HK-2 (cell line): ENCODE measurements around the gene RAMP3.

Experiments used
- DNase-seq: peaks from one replicate; pipeline ENCODE4 v3.0.0-alpha.2; 2018; ENCODE audit not compliant: unreplicated experiment

Gene RAMP3

DNA sequence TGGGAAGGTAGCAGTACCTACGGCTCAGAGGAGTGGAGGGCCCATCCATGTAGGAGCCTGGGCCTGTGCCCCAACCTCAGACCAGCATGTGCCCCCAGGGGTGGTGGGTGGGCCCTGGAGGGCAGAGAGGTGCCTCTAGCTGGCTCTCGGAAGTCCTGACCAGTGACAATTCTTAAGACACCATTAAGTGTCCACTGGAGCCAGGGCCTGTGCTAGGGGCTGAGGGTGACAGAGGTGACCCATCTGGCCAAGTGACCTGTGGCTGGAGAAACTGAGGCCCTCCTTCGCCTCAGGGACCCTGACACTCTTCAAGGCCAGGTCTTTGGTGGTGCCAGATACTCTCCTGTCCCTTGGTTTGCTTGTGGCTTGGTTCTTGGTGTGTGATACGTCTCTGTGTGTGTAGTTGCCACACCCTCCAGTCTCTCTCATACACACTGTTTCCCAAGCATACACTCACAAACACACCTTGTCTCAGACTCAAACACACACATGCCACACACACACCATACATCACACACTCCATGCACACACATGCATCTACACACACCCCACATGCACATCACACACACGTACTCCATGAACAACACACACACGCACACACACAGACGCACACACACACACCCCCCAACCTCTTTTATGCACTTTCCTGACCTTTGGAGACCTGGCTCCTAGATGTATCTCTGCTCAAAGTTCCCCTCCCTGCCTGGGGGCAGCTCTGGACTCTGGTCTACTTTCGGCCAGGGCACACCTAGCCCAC is 897 bp upstream of the RAMP3 start:
- DNase-seq = no peak

GRCh38 chr7:45157286-45157652 is 322 bp upstream of the RAMP3 start:
- no peak for DNase-seq

GRCh38 chr7:45158471-45158870 is 880 bp downstream of the RAMP3 start:
- DNase-seq = no peak

DNA sequence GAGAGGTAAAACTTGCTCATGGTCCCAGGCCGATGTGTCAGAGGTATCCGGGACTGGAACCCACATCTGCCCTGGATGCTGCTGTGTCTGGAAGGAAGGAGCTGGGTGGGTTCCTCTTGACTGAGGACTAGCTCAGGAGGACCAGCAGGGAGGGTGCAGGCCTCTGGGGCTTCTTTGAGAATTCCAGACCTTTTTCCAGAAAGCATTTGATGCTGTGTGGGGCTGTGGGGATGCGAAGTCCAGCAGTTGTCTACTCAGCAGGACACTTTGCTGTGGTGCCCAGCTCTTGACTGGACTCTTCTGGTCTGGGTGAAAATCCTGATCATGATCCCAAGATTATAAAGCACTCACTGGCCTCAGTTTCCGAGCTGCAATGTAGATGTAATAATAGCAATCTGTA is 1.7 kb downstream of the RAMP3 start:
- DNase-seq = no peak

- no peak for DNase-seq
These were observed 2.9 kb downstream of the RAMP3 start for GRCh38 chr7:45160417-45160881.

GRCh38 chr7:45161138-45161537 is 3.5 kb downstream of the RAMP3 start:
- DNase-seq = no peak

- no peak for DNase-seq
These were observed 4.3 kb downstream of the RAMP3 start for GRCh38 chr7:45161842-45162241.

DNA sequence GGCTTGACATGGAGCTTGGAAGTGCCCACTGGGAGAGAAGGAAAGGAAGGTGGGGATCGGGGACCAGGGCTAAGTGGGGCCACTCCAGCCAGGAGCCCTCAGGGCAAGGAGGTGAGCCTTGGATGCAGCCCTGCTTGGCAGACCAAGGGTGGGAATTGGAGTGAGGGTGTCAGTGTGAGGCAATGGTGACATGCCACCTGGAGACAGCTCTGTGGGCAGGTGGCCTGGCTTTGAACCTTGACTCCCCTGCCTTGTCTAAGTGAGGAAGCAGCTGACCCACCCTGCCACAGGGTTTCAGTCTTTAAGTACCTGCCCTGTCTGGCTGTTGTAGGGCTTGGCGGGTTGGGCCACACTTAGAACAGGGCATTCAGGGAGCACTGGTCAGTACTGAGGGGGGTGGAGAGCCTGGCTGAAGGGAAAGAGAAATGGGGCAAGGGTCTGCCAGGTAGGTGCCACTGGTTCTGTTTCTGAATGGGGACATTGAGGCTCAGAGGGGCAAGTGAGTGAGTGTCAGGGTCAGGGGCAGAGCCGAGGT is 4.8 kb downstream of the RAMP3 start:
- no peak for DNase-seq

- DNase-seq = no peak
These were observed 5.5 kb downstream of the RAMP3 start for GRCh38 chr7:45162943-45163691.

DNA sequence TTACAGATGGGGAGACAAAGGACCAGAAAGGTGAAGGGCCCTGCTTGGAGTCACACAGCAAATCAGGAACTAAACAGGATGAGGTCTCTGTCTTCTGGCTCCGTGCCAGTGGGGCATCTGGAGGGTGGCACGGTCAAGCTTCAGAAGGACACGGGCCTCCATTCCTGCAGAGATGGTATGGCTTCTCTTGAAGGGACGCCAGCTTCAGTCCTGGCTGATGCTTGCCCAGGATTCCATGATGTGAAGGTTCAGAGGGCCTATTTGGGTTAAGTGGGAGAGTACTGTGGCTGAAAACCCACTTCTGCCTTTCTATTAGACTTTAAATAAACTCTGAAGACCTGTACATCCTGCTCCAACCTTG is 6.1 kb downstream of the RAMP3 start:
- no peak for DNase-seq

- DNase-seq = peak; percentile 12
These were observed 6.7 kb downstream of the RAMP3 start for GRCh38 chr7:45164271-45164670.

DNA sequence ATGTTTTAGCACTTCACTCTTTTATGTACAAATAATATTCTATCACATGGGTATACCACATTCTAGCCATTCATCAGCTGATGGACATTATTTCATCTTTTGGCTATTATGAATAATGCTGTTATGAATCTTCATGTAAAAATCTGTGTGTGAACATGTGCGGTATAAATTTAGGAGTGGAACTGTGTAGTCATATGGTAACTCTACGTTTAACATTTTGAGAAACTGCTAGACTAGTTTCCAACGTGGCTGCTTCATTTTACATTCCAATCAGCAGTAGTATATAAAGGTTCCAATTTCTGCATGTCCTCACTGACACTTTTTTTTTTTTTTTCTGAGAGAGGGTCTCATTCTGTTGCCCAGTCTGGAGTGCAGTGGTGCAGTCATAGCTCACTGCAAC is 8.3 kb downstream of the RAMP3 start:
- no peak for DNase-seq

DNA sequence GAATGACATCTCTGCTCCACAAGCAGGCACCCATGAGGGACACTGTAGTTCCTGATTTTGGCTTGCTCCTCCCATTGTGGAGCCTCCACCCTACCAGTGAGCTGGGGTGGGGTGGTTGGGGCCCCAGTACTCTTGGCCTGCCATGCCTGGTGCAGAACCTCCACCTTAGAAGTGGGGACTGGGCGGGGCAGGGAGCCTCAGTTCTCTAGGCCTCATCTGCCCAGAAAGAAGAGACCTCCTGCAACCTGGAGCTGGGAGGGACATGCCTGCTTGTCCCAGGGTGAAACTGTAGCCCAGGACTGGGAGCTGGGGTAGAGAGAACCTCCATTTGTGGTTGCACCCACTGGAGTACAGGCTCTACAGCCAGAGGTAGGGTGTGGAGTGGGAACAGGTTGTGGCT is 14.4 kb downstream of the RAMP3 start:
- DNase-seq = no peak

- no peak for DNase-seq
These were observed 16.2 kb downstream of the RAMP3 start for GRCh38 chr7:45173596-45174327.

DNA sequence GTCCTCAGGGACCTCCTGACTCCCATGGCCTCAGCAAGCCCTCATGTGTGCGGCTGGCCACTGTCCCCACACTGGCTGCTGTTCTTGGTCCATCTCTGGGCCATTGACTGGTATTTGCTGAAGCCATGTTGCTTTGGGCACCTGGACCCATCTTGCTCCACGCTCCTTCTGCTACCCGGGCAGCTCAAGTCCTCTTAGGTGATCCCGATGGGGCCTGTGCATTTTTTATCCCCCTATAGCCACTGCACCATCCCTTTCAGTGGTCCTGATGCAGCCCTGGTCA is 16.7 kb downstream of the RAMP3 start:
- DNase-seq = no peak

DNA sequence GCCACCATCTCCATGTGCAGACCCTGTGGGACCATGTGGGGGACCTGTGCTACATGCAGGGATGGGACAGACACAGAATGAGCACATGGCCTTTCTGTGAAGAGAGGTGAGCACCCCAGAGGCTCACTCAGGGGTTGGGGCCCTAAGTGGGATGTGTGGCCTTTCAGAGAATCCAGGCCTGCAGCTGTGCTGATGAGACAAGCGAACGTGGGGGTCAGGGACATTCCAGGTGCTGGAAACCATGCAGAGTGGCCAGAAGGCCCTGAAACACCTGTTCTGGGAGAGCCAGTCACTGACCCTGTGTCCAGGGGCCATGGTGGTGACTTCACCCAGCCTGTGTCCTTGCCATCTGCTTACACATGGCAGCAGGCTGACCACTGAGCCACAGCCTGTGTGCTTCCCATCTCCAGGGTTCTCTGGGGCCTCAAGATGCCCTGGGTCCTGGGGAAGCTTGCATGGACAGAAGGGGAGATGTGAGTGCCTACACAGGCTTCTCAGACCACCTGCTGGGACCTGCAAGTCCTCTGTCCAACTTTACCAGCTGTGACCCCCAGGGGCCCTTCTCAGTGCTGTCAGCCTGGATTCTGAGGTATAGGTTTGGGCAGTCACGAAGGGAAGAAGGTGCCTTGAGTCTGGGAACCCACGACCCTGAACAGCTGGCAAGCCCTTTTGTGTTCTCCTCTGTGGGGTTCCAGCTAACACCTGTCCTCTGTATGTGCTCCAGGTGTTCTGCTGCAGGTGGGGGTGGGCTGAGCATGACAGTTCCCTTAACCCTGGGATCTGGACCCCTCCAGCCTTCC is 17.6 kb downstream of the RAMP3 start:
- no peak for DNase-seq

DNA sequence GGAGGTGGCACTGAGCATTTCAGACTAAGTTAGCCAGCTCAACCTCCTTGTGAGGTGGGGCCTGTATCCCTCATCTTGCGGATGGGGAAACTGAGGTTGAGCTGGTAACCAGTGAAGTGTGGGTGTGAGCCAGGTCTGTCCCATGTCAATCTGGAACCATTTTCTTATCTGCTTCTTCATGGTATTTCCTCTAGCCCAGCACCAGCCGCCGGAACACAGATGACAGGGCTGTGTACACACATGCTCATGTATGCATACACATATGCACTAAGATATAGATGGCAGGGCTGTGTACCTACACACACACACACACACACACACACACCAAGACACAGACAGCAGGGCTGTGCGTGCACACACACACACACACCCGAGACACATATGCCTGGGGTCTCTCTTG is 18.5 kb downstream of the RAMP3 start:
- DNase-seq = no peak

- DNase-seq = no peak
These were observed 19.5 kb downstream of the RAMP3 start for GRCh38 chr7:45176886-45177731.

GRCh38 chr7:45177801-45178200 is 20.2 kb downstream of the RAMP3 start:
- no peak for DNase-seq

- DNase-seq = no peak
These were observed 20.9 kb downstream of the RAMP3 start for GRCh38 chr7:45178241-45179225.
